ENCODE data around the gene CDK3.

CDK3 gene

DNA sequence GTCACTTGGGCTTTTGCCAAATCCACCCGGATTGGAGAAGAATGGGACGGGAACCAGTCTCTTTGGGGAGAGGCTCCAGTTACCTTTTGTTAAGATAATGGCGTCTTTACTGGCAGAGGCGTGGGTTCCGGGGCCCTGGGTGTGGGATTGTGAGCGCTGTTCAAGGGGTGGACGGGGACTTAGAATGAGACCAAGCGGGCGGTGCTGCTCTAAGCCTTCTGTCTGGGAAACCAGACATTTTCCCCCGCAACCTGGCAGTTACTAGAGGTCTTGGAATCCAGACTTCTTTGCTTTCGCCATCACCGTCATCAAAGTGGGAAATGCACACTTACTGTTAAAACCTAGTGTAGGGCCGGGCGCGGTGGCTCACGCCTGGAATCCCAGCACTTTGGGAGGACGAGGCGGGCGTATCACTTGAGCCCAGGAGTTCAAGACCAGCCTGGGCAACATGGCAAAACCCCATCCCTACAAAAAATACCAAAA is 20.9 kb upstream of the CDK3 start:
- Histone ChIP-seq H3K27me3 (replicated peaks in 2 of 5; ENCODE audit: control insufficient read depth in 4 of 5, insufficient read depth in 5 of 5, low read length in 4 of 5) (no peaks in the 10 kb centered on the region), H3K4me3 (ENCODE audit: control insufficient read depth in 1 of 7, extremely low read depth in 1 of 7, insufficient read depth in 4 of 7, low read depth in 2 of 7, low read length in 6 of 7) (peak overlapping the region; percentile 80 to 90 (median 86)), H3K36me3 (ENCODE audit: control insufficient read depth in 4 of 4, insufficient read depth in 4 of 4, low read length in 3 of 4) (peaks cover 0 to 5% (median 0%) of the 10 kb centered on the region in 4 experiments), H3K27ac (ENCODE audit: insufficient read depth in 1 of 2, low read depth in 1 of 2, low read length in 2 of 2, poor library complexity in 1 of 2, severe bottlenecking in 2 of 2) (peak overlapping the region; percentile 98 to 99), H3K4me1 (ENCODE audit: control extremely low read depth in 1 of 4, control insufficient read depth in 4 of 4, insufficient read depth in 4 of 4, low read length in 3 of 4) (peaks cover 10 to 33% (median 21%) of the 10 kb centered on the region in 4 experiments), H3K9me3 (ENCODE audit: control extremely low read depth in 1 of 5, control insufficient read depth in 4 of 5, insufficient read depth in 2 of 5, low read depth in 1 of 5, low read length in 4 of 5) (no peaks in the 10 kb centered on the region)
- DNase-seq, result no peak
- WGBS (ENCODE audit: insufficient coverage), result 0% methylated on average over 16 of the region's 19 CpGs
- ChIA-PET POLR2A (interaction anchor here (1.5 kb wide), 1 partner anchor 17 kb away, joined by 6 read pairs; no protein-coding TSS in a partner anchor), CTCF (interaction anchor here (1.3 to 1.9 kb wide), 2 partner anchors 24 to 27 kb away, joined by 4 to 5 read pairs; no protein-coding TSS in a partner anchor)

DNA sequence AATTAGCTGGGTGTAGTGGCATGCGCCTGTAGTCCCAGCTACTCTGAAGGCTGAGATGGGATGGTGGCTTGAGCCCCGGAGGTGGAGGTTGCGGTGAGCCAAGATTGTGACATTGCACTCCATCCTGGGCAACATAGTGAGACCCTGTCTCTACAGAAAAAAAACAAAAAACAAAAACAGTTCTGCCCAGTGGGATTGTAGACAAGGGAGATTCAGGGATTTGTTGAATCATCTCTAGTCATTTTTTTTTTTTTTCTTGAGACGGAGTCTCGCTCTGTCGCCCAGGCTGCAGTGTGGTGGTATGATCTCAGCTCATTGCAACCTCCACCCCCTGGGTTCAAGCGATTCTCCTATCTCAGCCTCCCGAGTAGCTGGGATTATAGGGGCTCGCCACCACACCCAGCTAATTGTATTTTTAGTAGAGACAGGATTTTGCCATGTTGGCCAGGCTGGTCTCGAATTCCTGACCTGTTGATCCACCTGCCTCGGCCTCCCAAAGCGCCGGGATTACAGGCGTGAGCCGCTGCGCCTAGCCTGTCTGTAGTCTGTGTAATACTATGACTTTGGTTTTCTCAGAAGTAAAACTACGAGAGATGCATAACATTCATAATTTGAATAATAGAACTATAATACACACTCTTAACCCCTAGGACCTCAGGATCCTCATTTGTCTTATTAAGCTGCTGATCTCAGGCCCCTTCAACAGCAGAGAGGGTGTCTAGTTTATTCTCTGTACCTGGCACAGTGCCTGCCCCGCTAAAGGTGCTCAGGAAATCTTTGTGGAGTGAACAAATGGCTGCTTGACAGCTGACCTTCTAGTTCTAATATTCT is 20.3 kb upstream of the CDK3 start:
- POLR2A ChIA-PET, result interaction anchor here (1.5 kb wide), 1 partner anchor 17 kb away, joined by 6 read pairs; no protein-coding TSS in a partner anchor
- H3K27me3 ChIP-seq (replicated peaks in 2 of 5; ENCODE audit: control insufficient read depth in 4 of 5, insufficient read depth in 5 of 5, low read length in 4 of 5), result no peaks in the 10 kb centered on the region
- H3K4me3 ChIP-seq (ENCODE audit: control insufficient read depth in 1 of 7, extremely low read depth in 1 of 7, insufficient read depth in 4 of 7, low read depth in 2 of 7, low read length in 6 of 7), result peak overlapping the region; percentile 80 to 90 (median 86)
- WGBS (ENCODE audit: insufficient coverage), result 86% methylated on average over 7 of the region's 18 CpGs
- no peaks in the 10 kb centered on the region for H3K9me3 ChIP-seq (ENCODE audit: control extremely low read depth in 1 of 5, control insufficient read depth in 4 of 5, insufficient read depth in 2 of 5, low read depth in 1 of 5, low read length in 4 of 5)
- peaks cover 10 to 33% (median 21%) of the 10 kb centered on the region in 4 experiments for H3K4me1 ChIP-seq (ENCODE audit: control extremely low read depth in 1 of 4, control insufficient read depth in 4 of 4, insufficient read depth in 4 of 4, low read length in 3 of 4)
- CTCF ChIA-PET, result interaction anchor here (0.9 to 1.9 kb wide), 3 partner anchors 24 to 85 kb away, joined by 3 to 5 read pairs (median 4); no protein-coding TSS in a partner anchor
- peak overlapping the region; percentile 98 to 99 for H3K27ac ChIP-seq (ENCODE audit: insufficient read depth in 1 of 2, low read depth in 1 of 2, low read length in 2 of 2, poor library complexity in 1 of 2, severe bottlenecking in 2 of 2)
- H3K36me3 ChIP-seq (ENCODE audit: control insufficient read depth in 4 of 4, insufficient read depth in 4 of 4, low read length in 3 of 4), result peaks cover 0 to 6% (median 0%) of the 10 kb centered on the region in 4 experiments
- no peak for DNase-seq

DNA sequence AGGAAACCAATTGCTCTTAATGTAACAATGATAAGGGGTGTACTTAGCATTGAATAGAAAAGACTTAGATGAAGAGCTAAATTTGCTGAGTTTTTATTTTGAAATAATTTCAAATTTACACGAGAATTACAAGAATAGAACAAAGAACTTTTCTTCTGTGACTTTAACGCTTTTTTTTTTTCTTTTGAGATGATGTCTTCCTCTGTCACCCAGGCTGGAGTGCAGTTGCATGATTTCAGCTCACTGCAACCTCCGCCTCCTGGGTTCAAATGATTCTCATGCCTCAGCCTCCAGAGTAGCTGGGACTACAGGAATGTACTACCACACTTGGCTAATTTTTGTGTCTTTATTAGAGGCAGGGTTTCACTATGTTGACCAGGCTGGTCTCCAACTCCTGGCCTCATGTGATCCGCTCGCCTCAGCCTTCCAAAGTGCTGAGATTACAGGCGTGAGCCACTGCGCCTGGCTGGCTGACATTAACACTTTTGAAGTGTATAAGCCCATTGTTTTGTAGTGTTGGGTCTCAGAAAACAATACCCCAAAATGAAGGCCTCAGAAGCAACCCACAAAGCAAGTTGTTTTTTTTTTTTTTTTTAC is 19.5 kb upstream of the CDK3 start:
- ChIA-PET POLR2A (interaction anchor here (1.5 kb wide), 1 partner anchor 16 kb away, joined by 6 read pairs; no protein-coding TSS in a partner anchor), CTCF (interaction anchor here (0.9 to 1.9 kb wide), 3 partner anchors 23 to 84 kb away, joined by 3 to 5 read pairs (median 4); no protein-coding TSS in a partner anchor)
- no peak overlapping the region for H3K4me3 ChIP-seq (ENCODE audit: control insufficient read depth in 1 of 7, extremely low read depth in 1 of 7, insufficient read depth in 4 of 7, low read depth in 2 of 7, low read length in 6 of 7)
- 96% methylated on average over 5 of the region's 7 CpGs for WGBS (ENCODE audit: insufficient coverage)
- DNase-seq, result no peak
- peaks cover 0 to 4% (median 0%) of the 10 kb centered on the region in 4 experiments for H3K36me3 ChIP-seq (ENCODE audit: control insufficient read depth in 4 of 4, insufficient read depth in 4 of 4, low read length in 3 of 4)
- H3K27me3 ChIP-seq (replicated peaks in 2 of 5; ENCODE audit: control insufficient read depth in 4 of 5, insufficient read depth in 5 of 5, low read length in 4 of 5), result no peaks in the 10 kb centered on the region
- H3K9me3 ChIP-seq (ENCODE audit: control extremely low read depth in 1 of 5, control insufficient read depth in 4 of 5, insufficient read depth in 2 of 5, low read depth in 1 of 5, low read length in 4 of 5), result no peaks in the 10 kb centered on the region
- H3K4me1 ChIP-seq (ENCODE audit: control extremely low read depth in 1 of 4, control insufficient read depth in 4 of 4, insufficient read depth in 4 of 4, low read length in 3 of 4), result peaks cover 10 to 32% (median 20%) of the 10 kb centered on the region in 4 experiments
- no peak overlapping the region for H3K27ac ChIP-seq (ENCODE audit: insufficient read depth in 1 of 2, low read depth in 1 of 2, low read length in 2 of 2, poor library complexity in 1 of 2, severe bottlenecking in 2 of 2)

DNA sequence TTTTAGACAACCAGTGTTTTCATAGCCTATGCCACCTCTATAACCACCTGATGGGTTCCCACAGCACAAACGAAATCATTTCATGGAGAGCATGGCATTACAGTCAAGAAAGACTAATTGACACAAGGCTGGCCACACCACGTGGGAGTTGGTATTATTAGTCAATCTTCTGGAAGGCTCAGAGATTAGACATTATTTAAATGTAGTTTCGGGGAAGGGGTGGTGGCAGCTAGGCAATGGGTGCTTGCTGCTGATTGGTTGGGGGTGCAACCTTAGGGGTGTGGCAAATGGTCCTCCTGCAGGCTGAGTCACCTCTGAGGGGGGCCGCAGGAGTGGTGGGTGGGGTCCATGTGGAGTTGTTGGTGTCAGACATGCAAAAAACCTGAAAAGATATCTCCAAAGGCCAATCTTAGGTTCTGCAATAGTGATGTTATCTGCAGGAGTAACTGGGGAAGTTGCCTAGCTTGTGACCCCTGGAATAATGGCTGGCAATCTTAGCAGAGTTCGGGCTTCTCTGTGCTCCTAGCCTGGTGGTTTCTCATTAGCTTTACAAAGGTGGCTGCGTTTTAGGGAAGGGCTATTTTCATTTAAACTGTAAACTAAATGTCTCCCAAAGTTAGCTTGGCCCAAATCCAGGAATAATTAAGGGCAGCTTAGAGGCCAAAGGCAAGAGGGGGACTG is 17.0 kb upstream of the CDK3 start:
- Histone ChIP-seq H3K36me3 (ENCODE audit: control insufficient read depth in 4 of 4, insufficient read depth in 4 of 4, low read length in 3 of 4) (peaks cover 0 to 5% (median 1%) of the 10 kb centered on the region in 4 experiments), H3K9me3 (ENCODE audit: control extremely low read depth in 1 of 5, control insufficient read depth in 4 of 5, insufficient read depth in 2 of 5, low read depth in 1 of 5, low read length in 4 of 5) (no peaks in the 10 kb centered on the region), H3K27me3 (replicated peaks in 2 of 5; ENCODE audit: control insufficient read depth in 4 of 5, insufficient read depth in 5 of 5, low read length in 4 of 5) (no peaks in the 10 kb centered on the region), H3K4me3 (ENCODE audit: control insufficient read depth in 1 of 7, extremely low read depth in 1 of 7, insufficient read depth in 4 of 7, low read depth in 2 of 7, low read length in 6 of 7) (no peak overlapping the region), H3K4me1 (ENCODE audit: control extremely low read depth in 1 of 4, control insufficient read depth in 4 of 4, insufficient read depth in 4 of 4, low read length in 3 of 4) (peaks cover 0 to 21% (median 13%) of the 10 kb centered on the region in 4 experiments), H3K27ac (ENCODE audit: insufficient read depth in 1 of 2, low read depth in 1 of 2, low read length in 2 of 2, poor library complexity in 1 of 2, severe bottlenecking in 2 of 2) (no peak overlapping the region)
- 85% methylated on average over 4 of the region's 6 CpGs for WGBS (ENCODE audit: insufficient coverage)
- DNase-seq, result peak in 2 of 3 donors; percentile 35 to 45
- CTCF ChIA-PET, result interaction anchor here (1.1 to 1.7 kb wide), 4 partner anchors 15 to 51 kb away, joined by 3 to 11 read pairs (median 4); partner anchors contain the start of gene CDK3
- POLR2A ChIA-PET, result interaction anchor here (0.6 kb wide), 1 partner anchor 964 kb away, joined by 3 read pairs; no protein-coding TSS in a partner anchor

DNA sequence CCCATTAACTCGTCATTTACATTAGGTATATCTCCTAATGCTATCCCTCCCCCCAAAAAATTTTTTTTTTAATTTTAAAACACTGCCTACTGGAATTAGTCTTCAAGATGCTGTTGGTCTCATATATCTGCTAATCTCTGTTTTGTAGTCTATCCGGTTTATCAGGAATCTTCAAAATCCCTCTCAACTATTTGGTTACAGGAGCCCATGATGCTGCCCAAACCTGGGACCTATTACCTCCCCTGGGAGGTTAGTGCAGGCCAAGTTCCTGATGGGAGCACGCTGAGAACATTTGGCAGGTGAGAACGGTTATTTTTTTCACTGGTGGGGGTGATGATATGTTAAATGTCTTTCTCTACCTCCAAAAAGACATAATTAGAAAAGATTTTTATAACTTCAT is 14.7 kb upstream of the CDK3 start:
- POLR2A ChIA-PET, result no interaction called here
- DNase-seq, result no peak
- Histone ChIP-seq H3K27ac (ENCODE audit: insufficient read depth in 1 of 2, low read depth in 1 of 2, low read length in 2 of 2, poor library complexity in 1 of 2, severe bottlenecking in 2 of 2) (no peak overlapping the region), H3K9me3 (ENCODE audit: control extremely low read depth in 1 of 5, control insufficient read depth in 4 of 5, insufficient read depth in 2 of 5, low read depth in 1 of 5, low read length in 4 of 5) (no peaks in the 10 kb centered on the region), H3K27me3 (replicated peaks in 2 of 5; ENCODE audit: control insufficient read depth in 4 of 5, insufficient read depth in 5 of 5, low read length in 4 of 5) (no peaks in the 10 kb centered on the region), H3K4me3 (ENCODE audit: control insufficient read depth in 1 of 7, extremely low read depth in 1 of 7, insufficient read depth in 4 of 7, low read depth in 2 of 7, low read length in 6 of 7) (no peak overlapping the region), H3K36me3 (ENCODE audit: control insufficient read depth in 4 of 4, insufficient read depth in 4 of 4, low read length in 3 of 4) (peaks cover 0 to 5% (median 1%) of the 10 kb centered on the region in 4 experiments), H3K4me1 (ENCODE audit: control extremely low read depth in 1 of 4, control insufficient read depth in 4 of 4, insufficient read depth in 4 of 4, low read length in 3 of 4) (peaks cover 0 to 7% (median 0%) of the 10 kb centered on the region in 4 experiments)
- WGBS (ENCODE audit: insufficient coverage), result 100% methylated on average over 1 of the region's 4 CpGs
- CTCF ChIA-PET, result no interaction called here

DNA sequence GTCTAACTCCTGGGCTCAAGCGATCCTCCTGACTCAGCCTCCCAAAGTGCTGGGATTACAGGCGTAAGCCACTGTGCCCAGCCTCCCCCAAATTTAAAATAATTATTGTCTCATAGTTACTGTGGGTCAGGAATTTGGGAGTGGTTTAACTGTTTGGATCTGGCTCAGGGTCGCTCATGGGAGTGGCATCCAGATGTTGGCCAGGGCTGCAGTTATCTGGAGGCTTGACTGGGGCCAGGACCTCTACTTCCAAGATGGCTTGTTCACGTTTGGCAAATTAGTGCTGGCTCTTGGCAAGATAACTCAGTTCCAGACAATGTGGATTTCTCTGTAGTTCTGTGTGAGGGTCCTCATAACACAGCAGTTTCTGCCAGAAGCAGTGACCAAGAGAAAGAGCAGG is 13.6 kb upstream of the CDK3 start:
- DNase-seq, result no peak
- CTCF ChIA-PET, result no interaction called here
- Histone ChIP-seq H3K4me3 (ENCODE audit: control insufficient read depth in 1 of 7, extremely low read depth in 1 of 7, insufficient read depth in 4 of 7, low read depth in 2 of 7, low read length in 6 of 7) (no peak overlapping the region), H3K9me3 (ENCODE audit: control extremely low read depth in 1 of 5, control insufficient read depth in 4 of 5, insufficient read depth in 2 of 5, low read depth in 1 of 5, low read length in 4 of 5) (no peaks in the 10 kb centered on the region), H3K27ac (ENCODE audit: insufficient read depth in 1 of 2, low read depth in 1 of 2, low read length in 2 of 2, poor library complexity in 1 of 2, severe bottlenecking in 2 of 2) (no peak overlapping the region), H3K36me3 (ENCODE audit: control insufficient read depth in 4 of 4, insufficient read depth in 4 of 4, low read length in 3 of 4) (peaks cover 0 to 13% (median 4%) of the 10 kb centered on the region in 4 experiments), H3K4me1 (ENCODE audit: control extremely low read depth in 1 of 4, control insufficient read depth in 4 of 4, insufficient read depth in 4 of 4, low read length in 3 of 4) (peaks cover 0 to 6% (median 0%) of the 10 kb centered on the region in 4 experiments), H3K27me3 (replicated peaks in 2 of 5; ENCODE audit: control insufficient read depth in 4 of 5, insufficient read depth in 5 of 5, low read length in 4 of 5) (no peaks in the 10 kb centered on the region)
- WGBS (ENCODE audit: insufficient coverage), result 83% methylated on average over 2 of the region's 4 CpGs
- POLR2A ChIA-PET, result no interaction called here
